ENCODE data around the gene CPD.

The CPD gene

GRCh38 chr17:30376621-30377452 lies 1.9 kb upstream of the CPD start:
- H3K4me3 ChIP-seq (ENCODE audit: low read depth, low read length): no peak overlapping the region
- no peaks in the 10 kb centered on the region for H3K36me3 ChIP-seq (ENCODE audit: control insufficient read depth, insufficient read depth, low read length)
- H3K9ac ChIP-seq (ENCODE audit: low read length): no peak overlapping the region
- H3K27me3 ChIP-seq (ENCODE audit: control insufficient read depth, insufficient read depth, low read length): peaks cover 30% of the 10 kb centered on the region
- H3K27ac ChIP-seq (ENCODE audit: low read depth, low read length): no peak overlapping the region
- H3K4me1 ChIP-seq (ENCODE audit: control insufficient read depth, insufficient read depth, low read length): peaks cover 32% of the 10 kb centered on the region
- H3K9me3 ChIP-seq (ENCODE audit: control insufficient read depth, insufficient read depth, low read depth, low read length): no peaks in the 10 kb centered on the region

GRCh38 chr17:30377574-30378240 lies 1.0 kb upstream of the CPD start:
- H3K4me3 ChIP-seq (ENCODE audit: low read depth, low read length): peak overlapping the region; percentile 76

GRCh38 chr17:30378241-30378824 lies 394 bp upstream of the CPD start:
- Histone ChIP-seq H3K9ac (ENCODE audit: low read length) (no peak overlapping the region), H3K4me1 (ENCODE audit: control insufficient read depth, insufficient read depth, low read length) (peaks cover 45% of the 10 kb centered on the region), H3K4me3 (ENCODE audit: low read depth, low read length) (peak overlapping the region; percentile 76), H3K9me3 (ENCODE audit: control insufficient read depth, insufficient read depth, low read depth, low read length) (no peaks in the 10 kb centered on the region), H3K27ac (ENCODE audit: low read depth, low read length) (no peak overlapping the region; the same call in 1 of the 2 replicates), H3K36me3 (ENCODE audit: control insufficient read depth, insufficient read depth, low read length) (no peaks in the 10 kb centered on the region), H3K27me3 (ENCODE audit: control insufficient read depth, insufficient read depth, low read length) (peaks cover 30% of the 10 kb centered on the region)

More at GRCh38 chr17:30377574-30378240, 1.0 kb upstream of the CPD start:
- Histone ChIP-seq H3K27me3 (ENCODE audit: control insufficient read depth, insufficient read depth, low read length) (peaks cover 30% of the 10 kb centered on the region), H3K9me3 (ENCODE audit: control insufficient read depth, insufficient read depth, low read depth, low read length) (no peaks in the 10 kb centered on the region), H3K4me1 (ENCODE audit: control insufficient read depth, insufficient read depth, low read length) (peaks cover 39% of the 10 kb centered on the region), H3K27ac (ENCODE audit: low read depth, low read length) (no peak overlapping the region), H3K9ac (ENCODE audit: low read length) (no peak overlapping the region), H3K36me3 (ENCODE audit: control insufficient read depth, insufficient read depth, low read length) (no peaks in the 10 kb centered on the region)

- H3K4me1 ChIP-seq (ENCODE audit: control insufficient read depth, insufficient read depth, low read length): peaks cover 50% of the 10 kb centered on the region
- peak overlapping the region; percentile 24; the same call in 1 of the 2 replicates for H3K27ac ChIP-seq (ENCODE audit: low read depth, low read length)
- no peaks in the 10 kb centered on the region for H3K36me3 ChIP-seq (ENCODE audit: control insufficient read depth, insufficient read depth, low read length)
Measured at GRCh38 chr17:30379303-30379902, 676 bp downstream of the CPD start.

GRCh38 chr17:30379903-30380381 lies 1.2 kb downstream of the CPD start:
- H3K36me3 ChIP-seq (ENCODE audit: control insufficient read depth, insufficient read depth, low read length): no peaks in the 10 kb centered on the region
- no peaks in the 10 kb centered on the region for H3K9me3 ChIP-seq (ENCODE audit: control insufficient read depth, insufficient read depth, low read depth, low read length)
- H3K4me3 ChIP-seq (ENCODE audit: low read depth, low read length): peak overlapping the region; percentile 76
- no peak overlapping the region for H3K27ac ChIP-seq (ENCODE audit: low read depth, low read length)
- H3K27me3 ChIP-seq (ENCODE audit: control insufficient read depth, insufficient read depth, low read length): peaks cover 30% of the 10 kb centered on the region
- H3K9ac ChIP-seq (ENCODE audit: low read length): peak overlapping the region; percentile 59
- H3K4me1 ChIP-seq (ENCODE audit: control insufficient read depth, insufficient read depth, low read length): peaks cover 50% of the 10 kb centered on the region

More at GRCh38 chr17:30379303-30379902, 676 bp downstream of the CPD start:
- H3K9me3 ChIP-seq (ENCODE audit: control insufficient read depth, insufficient read depth, low read depth, low read length): no peaks in the 10 kb centered on the region
- H3K4me3 ChIP-seq (ENCODE audit: low read depth, low read length): peak overlapping the region; percentile 76
- peak overlapping the region; percentile 78 for H3K9ac ChIP-seq (ENCODE audit: low read length)
- peaks cover 30% of the 10 kb centered on the region for H3K27me3 ChIP-seq (ENCODE audit: control insufficient read depth, insufficient read depth, low read length)

- Histone ChIP-seq H3K4me1 (ENCODE audit: control insufficient read depth, insufficient read depth, low read length) (peaks cover 50% of the 10 kb centered on the region), H3K9me3 (ENCODE audit: control insufficient read depth, insufficient read depth, low read depth, low read length) (no peaks in the 10 kb centered on the region), H3K27me3 (ENCODE audit: control insufficient read depth, insufficient read depth, low read length) (peaks cover 30% of the 10 kb centered on the region), H3K27ac (ENCODE audit: low read depth, low read length) (no peak overlapping the region), H3K4me3 (ENCODE audit: low read depth, low read length) (peak overlapping the region; percentile 76; the same call in 1 of the 2 replicates), H3K9ac (ENCODE audit: low read length) (no peak overlapping the region), H3K36me3 (ENCODE audit: control insufficient read depth, insufficient read depth, low read length) (peaks cover 5% of the 10 kb centered on the region)
Measured at GRCh38 chr17:30380643-30381339, 2.1 kb downstream of the CPD start.

- Histone ChIP-seq H3K4me3 (ENCODE audit: low read depth, low read length) (peak overlapping the region; percentile 76; the same call in 1 of the 2 replicates), H3K27ac (ENCODE audit: low read depth, low read length) (no peak overlapping the region), H3K36me3 (ENCODE audit: control insufficient read depth, insufficient read depth, low read length) (peaks cover 10% of the 10 kb centered on the region), H3K9me3 (ENCODE audit: control insufficient read depth, insufficient read depth, low read depth, low read length) (no peaks in the 10 kb centered on the region), H3K9ac (ENCODE audit: low read length) (no peak overlapping the region), H3K27me3 (ENCODE audit: control insufficient read depth, insufficient read depth, low read length) (peaks cover 30% of the 10 kb centered on the region), H3K4me1 (ENCODE audit: control insufficient read depth, insufficient read depth, low read length) (peaks cover 49% of the 10 kb centered on the region)
Measured at GRCh38 chr17:30381340-30381659, 2.6 kb downstream of the CPD start.

GRCh38 chr17:30382345-30382744 lies 3.6 kb downstream of the CPD start:
- H3K9ac ChIP-seq (ENCODE audit: low read length): no peak overlapping the region
- H3K4me3 ChIP-seq (ENCODE audit: low read depth, low read length): no peak overlapping the region
- H3K4me1 ChIP-seq (ENCODE audit: control insufficient read depth, insufficient read depth, low read length): peaks cover 39% of the 10 kb centered on the region

GRCh38 chr17:30388321-30389179 lies 9.8 kb downstream of the CPD start:
- no peak overlapping the region for H3K27ac ChIP-seq (ENCODE audit: low read depth, low read length)
- H3K36me3 ChIP-seq (ENCODE audit: control insufficient read depth, insufficient read depth, low read length): peaks cover 29% of the 10 kb centered on the region
- peaks cover 13% of the 10 kb centered on the region for H3K4me1 ChIP-seq (ENCODE audit: control insufficient read depth, insufficient read depth, low read length)
- no peak overlapping the region for H3K9ac ChIP-seq (ENCODE audit: low read length)
- no peaks in the 10 kb centered on the region for H3K9me3 ChIP-seq (ENCODE audit: control insufficient read depth, insufficient read depth, low read depth, low read length)
- no peaks in the 10 kb centered on the region for H3K27me3 ChIP-seq (ENCODE audit: control insufficient read depth, insufficient read depth, low read length)
- H3K4me3 ChIP-seq (ENCODE audit: low read depth, low read length): no peak overlapping the region

More at GRCh38 chr17:30382345-30382744, 3.6 kb downstream of the CPD start:
- H3K27me3 ChIP-seq (ENCODE audit: control insufficient read depth, insufficient read depth, low read length): peaks cover 22% of the 10 kb centered on the region
- H3K9me3 ChIP-seq (ENCODE audit: control insufficient read depth, insufficient read depth, low read depth, low read length): no peaks in the 10 kb centered on the region
- H3K36me3 ChIP-seq (ENCODE audit: control insufficient read depth, insufficient read depth, low read length): peaks cover 17% of the 10 kb centered on the region
- no peak overlapping the region for H3K27ac ChIP-seq (ENCODE audit: low read depth, low read length)

Data from HUES6 (cell line).